DLD1 (cell line): Measurements from ENCODE around the gene ZFHX2.
"Not testable (repeated sequence)": the region's sequence is repeated elsewhere in the genome, so short reads cannot be mapped to it uniquely, and the experiment has no call there.

Experiments
- in situ Hi-C: cut with HindIII; loops from 2 replicates; pipeline ENCODE4 v1.10.0; 2017; ENCODE audit warnings: low sequenced_read_pairs

The ZFHX2 gene

GRCh38 chr14:23551266-23552028, at the start of gene ZFHX2:
Gene ZFHX2, minus strand, starts transcription at chr14:23551765. Its CDS starts 16,440 bp downstream, at chr14:23535325.
- in situ Hi-C loops: no loop called here

GRCh38 chr14:23600806-23601205, 49.2 kb upstream of the ZFHX2 start:
- in situ Hi-C loops: no loop called here

GRCh38 chr14:23600322-23600707, 48.8 kb upstream of the ZFHX2 start:
- in situ Hi-C loops: no loop called here

GRCh38 chr14:23594191-23594590, 42.6 kb upstream of the ZFHX2 start:
- in situ Hi-C loops: not testable (repeated sequence)

- in situ Hi-C loops: no loop called here
Observed at GRCh38 chr14:23590198-23590597, 38.6 kb upstream of the ZFHX2 start.

GRCh38 chr14:23589606-23590005, 38.0 kb upstream of the ZFHX2 start:
- in situ Hi-C loops: no loop called here

- in situ Hi-C loops: no loop called here
Observed at GRCh38 chr14:23588884-23589598, 37.5 kb upstream of the ZFHX2 start.

GRCh38 chr14:23584527-23585203, 33.1 kb upstream of the ZFHX2 start:
- in situ Hi-C loops: not testable (repeated sequence)

- in situ Hi-C loops: not testable (repeated sequence)
Observed at GRCh38 chr14:23583761-23584526, 32.4 kb upstream of the ZFHX2 start.

GRCh38 chr14:23582906-23583760, 31.6 kb upstream of the ZFHX2 start:
- in situ Hi-C loops: no loop called here

- in situ Hi-C loops: no loop called here
Observed at GRCh38 chr14:23580948-23581281, 29.4 kb upstream of the ZFHX2 start.

GRCh38 chr14:23580152-23580926, 28.8 kb upstream of the ZFHX2 start:
- in situ Hi-C loops: no loop called here

- in situ Hi-C loops: no loop called here
Observed at GRCh38 chr14:23579739-23580138, 28.2 kb upstream of the ZFHX2 start.

- in situ Hi-C loops: no loop called here
Observed at GRCh38 chr14:23579311-23579630, 27.7 kb upstream of the ZFHX2 start.

- in situ Hi-C loops: no loop called here
Observed at GRCh38 chr14:23578560-23579310, 27.2 kb upstream of the ZFHX2 start, which contains the start of gene JPH4. Gene JPH4, minus strand, starts transcription at chr14:23578790. Its CDS starts 1,337 bp downstream, at chr14:23577453.

- in situ Hi-C loops: no loop called here
Observed at GRCh38 chr14:23577710-23578392, 26.3 kb upstream of the ZFHX2 start.

GRCh38 chr14:23577004-23577681, 25.6 kb upstream of the ZFHX2 start:
- in situ Hi-C loops: no loop called here
